ACHN (cell line): Measurements from ENCODE around the gene PLVAP.
A peak's percentile ranks its signal among the peaks of the same experiment; 100 is the strongest.
"Not testable (repeated sequence)": the region's sequence is repeated elsewhere in the genome, so short reads cannot be mapped to it uniquely, and the experiment has no call there.

Experiments used
- DNase-seq: peaks from one replicate; pipeline ENCODE4 v3.0.0-alpha.2; 2015
- in situ Hi-C: cut with HindIII; loops from 2 replicates; pipeline ENCODE4 v1.10.0; 2017; ENCODE audit warnings: low sequenced_read_pairs, low pct_ligation_motif_present, low pct_unique_long_range_greater_than_20kb

PLVAP gene

DNA sequence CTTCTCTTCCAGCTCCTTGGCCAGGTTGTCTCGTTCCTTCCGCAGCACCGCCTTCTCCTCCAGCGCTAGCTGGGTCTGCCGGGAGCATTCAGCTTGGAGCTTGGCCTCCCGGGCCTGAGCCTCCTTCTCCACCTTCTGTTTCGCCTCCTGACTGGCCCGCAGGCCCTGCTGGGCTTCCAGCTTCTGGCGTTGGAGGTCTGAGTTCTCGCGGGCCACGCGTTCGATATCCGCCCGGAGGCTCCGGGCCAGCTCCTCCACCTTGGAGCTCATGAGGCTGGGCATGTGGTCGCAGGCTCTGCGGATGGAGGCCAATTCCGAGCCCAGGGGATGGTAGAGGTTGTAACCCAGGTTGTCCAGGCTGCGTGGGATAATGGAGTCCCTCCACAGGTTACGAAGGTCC is 11.8 kb downstream of the PLVAP start:
- in situ Hi-C loops = no loop called here
- no peak for DNase-seq

GRCh38 chr19:17363852-17364605 is 13.1 kb downstream of the PLVAP start:
- DNase-seq, in situ Hi-C loops: not testable (repeated sequence)

- in situ Hi-C loops = no loop called here
- no peak for DNase-seq
Observed at GRCh38 chr19:17359905-17360800, 17.0 kb downstream of the PLVAP start.

- no peak for DNase-seq
- in situ Hi-C loops = no loop called here
Observed at GRCh38 chr19:17358395-17358794, 18.7 kb downstream of the PLVAP start.

- no peak for DNase-seq
- in situ Hi-C loops = no loop called here
Observed at GRCh38 chr19:17357724-17358123, 19.4 kb downstream of the PLVAP start.

GRCh38 chr19:17357078-17357666 is 20.0 kb downstream of the PLVAP start:
- DNase-seq = no peak
- in situ Hi-C loops = no loop called here

- DNase-seq = no peak
- in situ Hi-C loops = no loop called here
Observed at GRCh38 chr19:17353386-17353785, 23.8 kb downstream of the PLVAP start.

GRCh38 chr19:17352608-17353280 is 24.4 kb downstream of the PLVAP start:
- DNase-seq = no peak

DNA sequence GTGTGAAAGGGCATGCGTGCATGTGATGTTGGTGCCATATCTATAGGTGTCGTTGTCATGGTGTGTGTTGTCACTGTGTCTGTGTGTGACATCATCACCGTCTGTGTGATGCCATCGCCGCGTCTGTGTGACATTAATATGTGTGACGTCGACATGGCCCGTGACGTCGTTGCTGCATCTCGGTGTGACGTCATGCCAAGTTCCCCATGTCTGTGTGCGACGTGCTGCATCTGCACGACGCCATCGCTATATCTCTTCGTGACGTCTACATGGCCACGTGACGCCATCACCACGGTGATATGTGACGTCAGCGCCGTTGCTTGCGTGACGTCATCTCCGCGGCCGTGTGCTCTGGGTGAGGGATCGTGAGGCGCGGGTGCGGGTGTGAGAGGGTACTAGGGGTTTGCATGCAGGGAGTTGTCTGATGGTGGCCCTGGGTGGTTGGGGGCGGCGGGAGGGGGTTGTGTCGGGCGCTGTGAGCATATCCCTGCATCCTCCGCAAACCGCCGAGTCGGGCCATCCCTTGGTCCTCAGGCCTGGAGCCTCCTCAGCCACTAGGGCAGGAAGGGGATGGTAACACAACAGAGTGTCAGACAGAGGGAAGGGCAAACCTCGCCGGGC is 25.2 kb downstream of the PLVAP start:
- no peak for DNase-seq
- in situ Hi-C loops = no loop called here

More at GRCh38 chr19:17352608-17353280, 24.4 kb downstream of the PLVAP start:
- in situ Hi-C loops = no loop called here

DNA sequence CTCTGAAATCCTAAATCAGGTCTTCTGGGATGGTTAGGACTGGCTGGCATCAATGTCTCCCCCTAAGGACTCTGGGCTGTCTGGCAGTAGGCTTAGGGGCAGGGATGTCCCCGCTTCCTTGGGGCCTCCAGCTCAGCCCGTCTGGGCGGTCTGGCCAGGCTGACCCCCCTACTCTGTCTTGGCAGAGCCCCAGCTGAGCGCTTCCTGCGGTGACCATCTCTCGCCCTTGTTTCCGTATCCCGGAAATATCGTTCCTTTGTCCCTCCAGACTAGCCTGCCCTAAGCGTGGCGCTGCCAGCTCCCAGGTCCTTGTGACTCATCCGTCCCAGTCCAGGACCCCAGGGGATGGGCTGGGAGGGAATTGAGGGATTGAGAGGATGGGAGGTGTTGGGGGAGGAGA is 28.4 kb downstream of the PLVAP start:
- in situ Hi-C loops = no loop called here
- DNase-seq = peak; percentile 52

DNA sequence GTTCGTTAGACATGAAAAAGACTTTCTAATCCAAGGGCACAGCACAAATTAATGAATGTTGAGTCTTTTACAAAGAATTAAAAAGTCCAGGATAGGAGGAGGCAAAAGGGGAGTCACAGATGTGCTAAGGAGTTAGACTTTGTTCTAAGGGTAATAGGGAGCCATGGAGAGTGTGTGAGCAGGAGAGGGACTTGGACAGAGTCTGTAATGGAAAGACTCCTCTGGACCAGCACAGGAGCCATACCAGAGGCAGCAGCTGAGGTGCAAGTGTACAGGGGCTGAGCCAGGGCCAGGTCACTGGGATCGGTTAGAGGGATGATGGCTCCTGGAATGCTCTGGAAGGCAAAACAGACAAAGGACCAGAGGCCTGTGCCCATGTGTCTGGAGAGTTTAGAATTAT is 29.3 kb downstream of the PLVAP start:
- DNase-seq = no peak
- in situ Hi-C loops = no loop called here

- no peak for DNase-seq
Observed at GRCh38 chr19:17347361-17347760, 29.8 kb downstream of the PLVAP start.

GRCh38 chr19:17346109-17346671 is 31.0 kb downstream of the PLVAP start:
- in situ Hi-C loops = no loop called here
- DNase-seq = peak; percentile 62

More at GRCh38 chr19:17347361-17347760, 29.8 kb downstream of the PLVAP start:
- in situ Hi-C loops = no loop called here

DNA sequence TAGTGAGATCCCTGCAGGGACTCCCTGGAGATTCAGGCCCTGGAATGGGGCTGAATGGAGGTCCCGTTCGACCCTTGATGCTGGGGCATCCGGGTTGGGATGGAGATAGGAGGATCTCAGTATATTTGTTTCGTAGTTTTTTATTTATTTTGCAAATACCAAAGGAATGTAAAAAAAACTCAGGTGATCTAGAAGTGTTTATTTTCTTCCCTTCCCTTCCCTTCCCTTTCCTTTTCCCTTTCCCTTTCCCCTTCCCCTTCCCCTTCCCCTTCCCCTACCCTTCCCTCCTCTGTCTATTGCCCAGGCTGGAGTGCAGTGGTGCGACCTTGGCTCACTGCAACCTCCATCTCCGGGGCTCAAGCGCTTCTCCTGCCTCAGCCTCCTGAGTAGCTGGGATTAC is 35.3 kb downstream of the PLVAP start:
- in situ Hi-C loops = no loop called here
- DNase-seq = no peak

GRCh38 chr19:17341386-17341785 is 35.8 kb downstream of the PLVAP start:
- in situ Hi-C loops = no loop called here

GRCh38 chr19:17340871-17341357 is 36.2 kb downstream of the PLVAP start:
- DNase-seq = no peak
- in situ Hi-C loops = no loop called here

More at GRCh38 chr19:17341386-17341785, 35.8 kb downstream of the PLVAP start:
- no peak for DNase-seq

GRCh38 chr19:17340302-17340870 is 36.8 kb downstream of the PLVAP start:
- no peak for DNase-seq

More at GRCh38 chr19:17340302-17340870, 36.8 kb downstream of the PLVAP start:
- in situ Hi-C loops = no loop called here
